DMS153 treated with DMSO at 0.1 percent for 48 hours (cell line): ENCODE data around the gene PSMA2.

Source experiments
- DNase-seq: peaks from one replicate; lab custom pipeline; 2025; ENCODE audit not compliant: unreplicated experiment; lab: John Stamatoyannopoulos, UW

PSMA2 gene

GRCh38 chr7:42931834-42932651 lies at the start of gene PSMA2, which contains the start of gene MRPL32:
TSS of gene PSMA2 (minus strand) at chr7:42932174. CDS start at chr7:42932158, 16 bp downstream.
TSS of gene MRPL32 (plus strand) at chr7:42932376. CDS start at chr7:42932387, 11 bp downstream.
- peak; percentile 99 for DNase-seq

DNA sequence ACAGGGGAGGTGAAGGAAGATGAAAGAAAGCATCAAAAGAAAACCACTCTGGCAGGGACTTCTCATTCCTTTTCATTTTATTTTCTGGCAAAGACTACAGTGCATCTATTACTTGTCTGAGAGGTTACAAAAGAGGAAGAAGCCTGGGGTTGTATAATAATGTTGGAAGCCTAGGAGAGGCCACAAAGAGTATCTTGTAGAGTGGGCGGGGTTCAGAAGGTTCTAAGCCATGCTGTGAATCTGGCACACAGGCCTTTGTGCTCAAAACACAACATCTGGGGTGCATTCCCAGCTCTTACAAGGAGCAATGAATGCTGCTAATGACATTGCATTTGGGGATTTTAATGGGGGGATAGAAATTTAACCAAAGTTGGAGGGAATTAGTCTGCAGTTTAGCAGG lies 49.6 kb upstream of the PSMA2 start:
- no peak for DNase-seq

- DNase-seq = no peak
These were observed 48.5 kb upstream of the PSMA2 start for GRCh38 chr7:42980514-42980913.

DNA sequence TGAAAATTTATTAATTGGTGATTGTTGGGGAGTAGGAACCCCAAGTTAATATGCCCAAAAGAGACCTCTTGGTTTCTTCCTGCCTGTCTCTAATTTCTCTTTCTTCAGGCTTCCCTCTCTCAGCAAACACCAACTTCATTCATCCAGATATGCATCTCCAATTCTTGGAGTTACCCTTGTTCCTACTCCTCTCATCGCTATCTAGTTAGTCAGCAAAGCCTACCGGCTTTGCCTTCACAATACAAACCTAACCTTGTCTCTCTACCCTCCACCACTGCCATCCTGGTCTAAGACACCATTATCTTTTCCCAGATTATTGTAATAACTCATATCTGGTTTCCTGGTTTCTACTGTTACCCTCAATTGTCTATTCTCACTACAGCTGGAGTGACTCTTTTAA lies 48.1 kb upstream of the PSMA2 start:
- DNase-seq = no peak

DNA sequence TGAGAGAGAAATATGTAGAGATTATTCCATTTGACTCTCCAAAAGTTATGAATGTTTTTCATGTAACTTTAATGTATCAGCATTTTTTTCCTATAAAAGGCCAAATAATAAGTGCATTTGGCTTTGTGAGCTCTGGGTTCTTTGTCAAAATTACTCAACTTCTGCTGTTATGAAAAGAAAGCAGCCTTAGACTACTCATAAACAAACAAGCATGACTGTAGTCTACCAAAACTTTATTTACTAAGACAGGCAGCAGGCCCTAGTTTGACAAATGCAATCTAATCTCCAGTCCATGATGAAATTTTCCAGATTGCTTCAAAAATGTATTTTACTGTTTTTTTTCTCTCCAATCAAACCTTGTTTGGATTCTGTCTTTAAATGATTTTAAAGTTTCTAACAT lies 46.5 kb upstream of the PSMA2 start:
- no peak for DNase-seq

DNA sequence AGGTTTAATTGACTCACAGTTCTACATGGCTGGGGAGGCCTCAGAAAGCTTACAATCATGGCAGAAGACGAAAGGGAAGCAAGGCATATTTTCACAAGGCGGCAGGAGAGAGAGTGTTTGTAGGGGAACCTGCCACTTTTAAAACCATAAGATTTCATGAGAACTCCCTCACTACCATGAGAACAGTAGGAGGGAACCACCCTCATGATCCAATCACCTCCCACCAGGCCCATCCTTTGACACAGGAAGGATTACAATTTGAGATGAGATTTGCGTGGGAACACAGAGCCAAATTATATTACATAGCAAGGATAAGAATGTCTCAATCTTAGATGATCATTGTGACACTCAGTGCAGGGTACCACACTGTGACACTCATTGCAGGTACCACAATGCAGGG lies 44.4 kb upstream of the PSMA2 start:
- DNase-seq = no peak

DNA sequence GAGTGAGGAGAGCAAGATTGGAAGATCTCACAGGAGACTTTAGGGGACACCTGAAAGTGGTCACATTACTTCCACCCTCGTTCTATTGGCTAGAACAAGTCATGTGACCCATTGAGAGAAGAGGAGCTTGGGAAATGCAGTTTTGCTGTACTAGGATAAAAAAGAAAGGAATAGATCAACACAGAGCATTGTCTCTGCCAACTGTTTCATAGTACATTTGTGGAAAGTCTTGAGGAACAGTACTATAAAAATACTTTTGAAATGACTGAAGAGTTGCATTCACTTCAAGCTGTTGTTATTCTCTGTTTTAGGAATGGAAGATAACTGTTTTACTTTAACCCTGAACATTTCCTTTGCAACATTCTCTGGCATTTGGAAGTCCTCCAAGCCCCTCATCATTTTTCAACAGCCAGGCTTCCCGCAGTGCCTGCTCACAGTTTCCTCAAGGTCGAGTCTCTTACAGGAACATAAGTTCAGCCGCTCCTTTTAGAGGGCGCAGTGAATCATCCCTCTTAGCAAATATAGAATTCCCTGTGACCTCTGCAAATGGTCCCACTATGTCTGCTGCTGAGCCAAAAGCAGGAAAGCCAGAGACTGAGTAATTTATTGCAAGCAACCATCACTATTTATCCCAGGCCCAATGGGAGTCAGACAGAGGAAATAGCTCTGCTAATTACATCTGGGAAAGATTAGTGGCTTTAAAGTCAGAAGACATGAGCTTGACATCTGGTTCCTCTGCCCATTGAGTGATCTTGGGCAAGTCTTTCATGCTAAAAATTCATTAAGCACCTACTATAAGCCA lies 40.9 kb upstream of the PSMA2 start:
- DNase-seq = no peak

DNA sequence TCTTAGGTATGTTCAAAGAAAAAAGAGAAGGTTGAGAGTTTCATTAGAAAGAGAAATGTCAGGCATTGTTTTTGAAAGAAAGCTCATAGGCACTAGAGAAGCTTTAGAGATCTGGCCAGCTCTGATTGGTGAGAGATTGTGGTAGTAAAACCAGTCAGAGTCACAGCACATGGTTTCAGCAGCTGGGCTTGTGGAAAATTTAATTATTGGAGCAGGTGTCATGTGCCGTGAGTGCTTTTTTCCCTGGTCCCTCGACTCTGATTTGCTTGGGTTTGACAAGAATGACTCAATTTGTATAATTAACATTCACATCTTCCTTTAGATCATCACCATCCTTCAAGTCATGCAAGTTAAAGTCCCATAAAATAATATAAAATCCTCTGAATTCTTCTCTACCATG lies 35.4 kb upstream of the PSMA2 start:
- DNase-seq = no peak

GRCh38 chr7:42964849-42965805 lies 33.2 kb upstream of the PSMA2 start:
- no peak for DNase-seq

DNA sequence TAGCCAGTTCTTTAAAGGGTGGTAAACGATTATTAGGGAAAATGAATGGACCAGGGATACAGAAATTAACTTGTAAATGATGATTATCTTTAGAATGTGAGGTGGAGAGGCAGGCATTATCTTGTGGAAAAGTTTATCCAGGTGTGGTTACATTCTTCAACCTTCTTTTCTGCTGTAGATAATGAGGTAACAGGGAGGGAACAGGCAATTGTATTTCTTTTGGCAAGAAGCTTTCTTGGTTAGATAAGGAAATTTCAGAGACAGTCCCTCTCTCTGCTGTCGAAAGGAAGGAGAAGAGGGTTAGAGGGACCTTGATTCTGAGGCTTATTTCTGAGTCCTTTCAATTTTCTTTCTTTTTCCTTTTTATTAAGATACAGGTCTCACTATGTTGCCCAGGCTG lies 32.3 kb upstream of the PSMA2 start:
- no peak for DNase-seq

GRCh38 chr7:42961170-42961569 lies 29.2 kb upstream of the PSMA2 start:
- no peak for DNase-seq

DNA sequence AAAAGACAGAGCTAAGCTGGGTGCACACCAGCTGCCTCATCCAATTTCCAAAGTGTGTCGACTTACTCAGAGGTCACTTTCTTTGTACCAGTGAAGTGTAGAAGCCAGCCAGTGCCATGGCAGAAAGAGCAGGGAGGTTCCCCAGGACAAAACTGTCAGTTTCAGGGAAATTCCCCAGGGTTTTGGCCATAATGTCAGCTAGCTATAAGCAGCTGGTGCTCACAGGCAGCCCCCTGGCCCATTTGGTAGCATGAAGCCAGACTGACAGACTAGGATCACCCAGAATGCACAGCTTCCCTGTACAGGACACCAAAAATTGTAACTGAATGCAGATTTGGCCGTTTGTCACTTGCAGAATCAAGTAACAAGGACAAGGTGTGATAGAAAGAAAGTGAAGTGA lies 28.8 kb upstream of the PSMA2 start:
- no peak for DNase-seq

GRCh38 chr7:42959549-42959948 lies 27.6 kb upstream of the PSMA2 start:
- no peak for DNase-seq

- no peak for DNase-seq
These were observed 24.1 kb upstream of the PSMA2 start for GRCh38 chr7:42956062-42956461.

- no peak for DNase-seq
These were observed 22.0 kb upstream of the PSMA2 start for GRCh38 chr7:42953994-42954393.

DNA sequence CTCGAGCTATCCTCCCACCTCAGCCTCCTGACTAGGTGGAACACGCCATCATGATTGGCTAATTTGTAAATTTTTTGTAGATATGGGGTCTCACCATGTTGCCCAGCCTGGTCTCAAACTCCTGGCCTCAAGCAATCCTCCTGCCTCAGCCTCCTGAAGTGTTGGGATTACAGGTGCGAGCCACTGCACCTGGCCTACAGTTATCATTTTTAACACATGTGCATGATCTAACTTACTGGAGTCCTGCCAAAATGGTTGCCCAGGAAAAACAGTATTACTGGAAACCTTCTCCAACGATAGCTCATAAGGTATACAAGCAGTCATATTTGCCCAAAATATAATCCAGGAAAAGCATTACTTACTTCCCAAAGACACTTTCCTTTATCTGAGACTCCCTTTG lies 20.4 kb upstream of the PSMA2 start:
- no peak for DNase-seq

GRCh38 chr7:42950417-42950816 lies 18.4 kb upstream of the PSMA2 start:
- DNase-seq = no peak

- DNase-seq = no peak
These were observed 15.5 kb upstream of the PSMA2 start for GRCh38 chr7:42947521-42947920.

- no peak for DNase-seq
These were observed 14.6 kb upstream of the PSMA2 start for GRCh38 chr7:42946627-42946950.

- DNase-seq = no peak
These were observed 14.1 kb upstream of the PSMA2 start for GRCh38 chr7:42945821-42946626.
